ENCODE results near the gene HSPB3.
"Not testable (repeated sequence)": the region's sequence is repeated elsewhere in the genome, so short reads cannot be mapped to it uniquely, and the experiment has no call there.

Gene HSPB3

DNA sequence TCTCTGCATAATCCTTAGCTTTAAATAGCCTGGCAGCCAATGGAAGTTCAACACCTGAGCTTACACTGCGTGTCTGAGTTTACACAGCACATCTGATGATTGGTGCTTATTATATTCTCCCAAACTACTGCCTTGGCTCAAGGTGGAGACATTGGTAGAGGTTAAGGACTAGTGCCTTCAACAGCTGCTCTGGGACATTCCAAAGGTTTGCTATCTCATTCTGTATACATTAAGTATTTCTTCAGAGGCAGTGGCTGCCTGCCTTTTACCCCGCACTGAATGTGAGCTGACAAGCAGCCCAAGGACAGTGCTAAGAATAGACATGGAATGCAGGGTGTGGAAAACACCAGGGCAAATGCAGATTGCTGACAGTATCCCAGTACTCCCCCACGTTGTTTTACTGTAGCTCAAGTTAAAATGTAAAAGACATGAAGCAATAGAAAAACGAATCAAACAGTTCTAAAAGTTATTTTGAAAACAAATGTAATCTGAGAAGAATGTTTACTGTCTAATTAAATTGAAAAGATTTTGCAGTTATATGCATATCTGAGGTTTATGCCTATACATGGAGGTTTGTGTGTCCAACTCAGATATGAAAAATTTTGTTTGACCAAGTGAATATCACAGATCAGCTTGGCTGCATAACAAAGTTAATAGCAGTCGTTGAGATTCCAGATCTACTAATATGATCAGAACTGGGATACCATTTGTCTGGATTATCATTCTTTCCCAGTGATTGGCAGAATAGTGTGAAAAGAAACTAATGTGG is 1.8 kb downstream of the HSPB3 start:
- no peak for DNase-seq

DNA sequence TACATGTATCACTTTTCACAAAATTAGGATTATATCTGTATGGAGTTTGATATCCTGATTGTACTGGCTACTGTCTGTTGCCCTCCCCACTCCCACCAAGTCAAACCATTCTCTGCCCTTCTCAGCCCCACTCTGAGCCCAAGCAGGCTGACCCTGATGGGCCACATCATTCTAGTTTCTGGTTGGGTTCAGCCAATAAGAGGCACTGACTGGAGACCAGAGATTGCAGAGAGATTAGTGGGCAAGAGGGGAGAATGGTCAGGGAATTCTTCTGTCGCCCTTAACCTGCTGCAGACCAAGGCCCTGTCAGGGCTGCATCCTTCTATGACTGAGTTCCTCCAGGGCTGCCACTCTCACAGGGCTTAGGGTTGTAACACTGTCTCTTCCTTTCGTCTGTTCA is 2.7 kb downstream of the HSPB3 start:
- DNase-seq = no peak

DNA sequence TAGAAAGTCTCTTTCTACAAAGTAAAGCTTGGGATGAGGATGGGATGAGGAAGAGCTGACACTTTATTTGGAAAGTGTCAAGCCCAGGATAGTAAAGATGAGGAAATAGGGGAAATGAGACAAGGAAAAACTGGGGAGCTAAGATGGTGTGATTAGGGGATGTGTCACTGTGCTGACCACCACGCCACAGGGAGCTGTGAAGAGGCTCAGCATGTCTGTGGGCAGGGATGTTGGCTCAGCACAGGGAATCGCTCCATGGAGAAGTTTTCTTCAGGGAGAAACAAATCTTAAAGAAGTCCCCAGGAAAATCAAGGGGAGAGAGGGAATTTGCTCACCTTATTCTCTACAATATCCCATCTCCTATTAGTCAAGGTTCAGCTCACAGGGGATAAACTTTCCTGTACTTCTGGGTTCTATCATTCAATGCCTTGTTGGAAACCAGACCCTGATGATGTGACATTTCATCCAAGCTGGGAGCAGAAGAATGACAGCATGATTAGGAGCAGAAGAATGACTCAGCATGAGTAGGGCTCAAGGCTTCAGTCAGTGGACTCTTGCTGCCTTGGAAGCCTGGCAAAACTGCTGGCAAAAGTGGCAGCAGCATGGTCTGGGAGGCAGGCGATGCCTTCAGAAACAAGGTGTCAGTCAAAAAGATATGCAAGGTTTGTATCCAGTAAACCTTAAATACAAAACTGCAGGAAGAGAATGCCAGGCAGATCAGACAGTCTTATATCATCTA is 4.9 kb downstream of the HSPB3 start:
- DNase-seq = no peak

DNA sequence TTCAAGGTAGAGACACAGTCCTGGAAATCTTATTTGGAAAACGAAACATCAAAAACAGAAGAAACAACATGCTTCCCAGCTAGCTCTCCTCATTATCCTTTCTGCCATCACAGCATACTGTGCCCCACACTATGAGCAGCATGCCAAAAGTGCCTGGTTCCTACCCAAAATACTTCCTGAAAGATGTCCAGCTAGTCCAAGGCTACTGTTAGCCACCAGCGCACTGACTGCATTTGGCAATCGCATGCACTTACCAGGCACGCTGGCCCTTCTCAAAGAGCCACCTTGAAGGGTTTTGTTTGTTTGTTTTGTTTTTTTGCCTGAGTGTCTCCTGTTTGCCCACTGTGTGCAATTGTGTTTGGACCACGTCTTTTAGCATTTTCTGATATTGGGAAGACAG is 6.8 kb downstream of the HSPB3 start:
- DNase-seq = no peak

DNA sequence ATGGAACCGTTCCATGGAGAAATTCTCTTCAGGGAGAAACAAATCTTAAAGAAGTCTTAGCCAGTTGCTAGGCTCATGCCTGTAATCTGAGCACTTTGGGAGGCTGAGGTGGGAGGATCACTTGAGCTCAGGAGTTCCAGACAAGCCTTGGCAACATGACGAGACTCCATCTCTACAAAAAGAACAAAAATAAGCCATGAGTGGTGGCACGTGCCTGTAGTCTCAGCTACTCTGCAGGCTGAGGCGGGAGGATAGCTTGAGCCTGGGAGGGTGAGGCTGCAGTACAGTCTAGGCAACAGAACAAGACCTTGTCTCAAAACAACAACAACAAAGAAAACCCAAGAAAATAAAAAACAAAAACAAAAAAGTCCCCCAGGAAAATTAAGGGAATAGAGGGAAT is 8.2 kb downstream of the HSPB3 start:
- no peak for DNase-seq

DNA sequence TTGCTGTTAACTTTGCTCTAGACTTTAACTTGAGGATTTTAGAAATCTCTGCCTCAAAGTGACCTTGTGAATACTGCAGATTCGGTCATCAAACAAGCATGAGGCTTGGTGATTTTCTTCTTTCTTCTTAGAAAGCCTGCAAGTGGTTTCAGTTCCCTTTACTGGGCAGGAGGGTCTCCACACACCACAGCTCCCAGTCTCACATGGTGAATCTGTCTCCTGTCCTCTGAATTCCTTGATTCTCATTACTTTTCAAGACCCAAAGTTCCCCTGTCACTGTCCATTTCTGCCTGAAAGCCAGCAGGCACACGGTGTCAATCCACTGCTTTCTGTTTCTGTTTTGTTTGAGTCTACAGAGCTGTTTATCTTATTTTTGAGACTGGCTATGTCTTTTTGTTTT is 14.1 kb downstream of the HSPB3 start:
- no peak for DNase-seq

DNA sequence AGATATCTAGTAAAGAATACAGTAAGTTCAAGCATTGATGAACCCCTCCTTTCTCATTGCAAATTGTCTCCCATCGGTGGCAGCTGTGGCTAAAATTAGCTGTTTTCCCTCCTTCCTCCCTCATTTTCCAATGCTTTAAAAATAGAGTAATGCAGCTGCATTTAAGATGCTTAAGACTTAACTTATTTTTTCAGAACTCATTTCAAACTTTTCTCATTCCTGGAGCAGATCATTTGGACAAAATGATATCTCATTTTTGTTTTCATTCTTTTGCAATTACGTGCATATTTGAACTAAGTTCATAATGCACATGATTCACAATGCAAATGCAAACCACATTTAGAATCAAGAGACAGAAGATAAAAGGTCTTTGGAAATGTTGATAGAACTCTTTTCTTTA is 14.6 kb downstream of the HSPB3 start:
- DNase-seq = no peak

DNA sequence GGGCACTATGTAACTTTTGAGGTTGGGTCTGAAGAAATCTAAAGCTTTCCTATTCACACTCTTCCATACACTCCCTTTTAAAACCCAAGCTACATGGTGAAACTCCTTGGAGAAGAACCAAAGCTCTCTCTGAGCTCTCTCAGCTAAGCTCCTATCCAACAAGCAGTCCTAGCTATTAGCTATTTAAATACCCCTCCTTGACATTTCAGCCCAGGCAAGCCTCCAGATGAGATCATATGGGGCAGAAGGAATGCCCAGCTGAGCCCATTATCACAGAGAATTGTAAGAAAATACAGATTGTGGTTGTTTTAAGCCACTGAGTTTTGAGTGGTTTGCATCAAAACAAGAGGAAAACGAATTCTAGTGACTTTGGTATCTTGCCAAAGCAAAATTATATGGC is 15.2 kb downstream of the HSPB3 start:
- no peak for DNase-seq

DNA sequence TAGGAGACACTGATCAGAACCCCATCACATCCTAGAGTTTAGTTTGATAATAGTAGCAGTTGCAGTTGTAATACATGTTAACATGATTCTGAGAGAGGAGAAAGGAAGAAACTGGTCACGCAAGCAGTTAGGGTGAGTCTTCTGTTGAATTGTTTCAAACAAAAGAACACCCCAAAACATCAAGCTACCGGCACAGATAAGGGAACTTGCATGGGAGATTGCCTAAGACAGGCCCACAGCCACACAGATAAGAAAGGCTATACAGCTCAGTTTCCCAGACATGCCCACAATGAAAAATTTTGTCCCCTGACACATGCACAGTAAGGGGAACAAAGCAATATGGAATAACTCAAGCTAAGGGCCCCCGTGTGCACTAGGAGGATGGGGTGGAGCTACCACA is 15.9 kb downstream of the HSPB3 start:
- DNase-seq = no peak

DNA sequence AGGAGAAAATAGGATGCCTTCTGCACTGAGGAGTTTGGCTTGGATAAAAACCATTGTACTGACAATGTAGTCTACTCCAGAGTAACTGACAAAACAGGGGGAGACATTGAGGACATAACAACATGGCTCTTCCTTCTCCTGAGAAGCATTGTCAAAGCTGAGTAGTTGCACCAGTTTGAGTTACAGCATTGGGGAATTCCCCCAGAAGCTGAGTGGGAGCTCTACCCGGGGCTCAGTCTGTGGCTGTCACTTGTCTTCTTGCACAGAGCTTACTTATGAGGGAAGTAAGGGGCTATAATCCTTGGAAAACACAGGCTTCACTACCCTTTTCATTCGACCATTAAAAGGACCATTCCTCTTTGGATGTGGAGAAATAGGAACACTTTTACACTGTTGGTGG is 21.2 kb downstream of the HSPB3 start:
- DNase-seq = no peak

DNA sequence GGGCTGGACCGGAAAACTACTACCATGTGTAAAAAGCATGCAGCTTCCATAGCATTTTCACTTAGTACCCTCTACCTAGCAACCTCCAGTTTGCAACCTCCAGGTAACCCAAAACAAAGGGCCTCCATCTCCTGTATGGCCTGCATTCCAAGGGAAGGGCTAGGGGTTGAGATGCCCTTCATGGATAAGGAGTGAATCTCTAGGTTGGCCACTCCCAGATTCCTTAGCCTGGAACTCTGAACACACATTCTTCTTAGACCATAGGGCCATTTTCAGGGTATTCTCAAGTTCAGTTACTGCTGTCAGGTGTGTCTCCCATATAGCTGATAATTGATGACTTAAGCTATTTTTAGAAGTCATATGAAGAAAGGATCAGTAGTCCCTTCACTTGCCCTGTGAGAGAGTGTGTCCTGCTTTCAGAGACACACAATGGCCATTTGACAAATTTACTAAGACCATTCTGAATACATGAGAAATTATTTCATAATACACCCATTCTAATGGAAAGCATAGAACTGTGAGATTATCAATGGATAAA is 22.5 kb downstream of the HSPB3 start:
- no peak for DNase-seq

DNA sequence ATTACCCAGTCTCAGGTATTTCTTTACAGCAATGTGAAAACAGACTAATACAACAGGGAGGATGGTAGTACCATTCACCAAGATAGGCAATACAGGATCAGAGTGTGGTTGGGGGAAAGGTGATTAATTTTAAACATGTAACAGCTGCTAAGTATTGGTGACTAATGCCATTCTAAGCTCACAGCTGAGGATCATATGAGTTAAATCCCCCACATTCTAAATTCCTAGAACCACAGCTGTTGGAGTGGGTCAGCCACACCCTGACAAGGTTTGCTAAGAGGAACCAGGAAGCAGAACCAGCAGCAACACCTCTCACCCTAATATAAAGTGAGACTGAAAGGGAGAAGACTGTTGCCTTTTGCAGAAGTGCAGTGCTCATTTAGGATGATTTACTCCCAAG is 24.8 kb downstream of the HSPB3 start:
- no peak for DNase-seq

DNA sequence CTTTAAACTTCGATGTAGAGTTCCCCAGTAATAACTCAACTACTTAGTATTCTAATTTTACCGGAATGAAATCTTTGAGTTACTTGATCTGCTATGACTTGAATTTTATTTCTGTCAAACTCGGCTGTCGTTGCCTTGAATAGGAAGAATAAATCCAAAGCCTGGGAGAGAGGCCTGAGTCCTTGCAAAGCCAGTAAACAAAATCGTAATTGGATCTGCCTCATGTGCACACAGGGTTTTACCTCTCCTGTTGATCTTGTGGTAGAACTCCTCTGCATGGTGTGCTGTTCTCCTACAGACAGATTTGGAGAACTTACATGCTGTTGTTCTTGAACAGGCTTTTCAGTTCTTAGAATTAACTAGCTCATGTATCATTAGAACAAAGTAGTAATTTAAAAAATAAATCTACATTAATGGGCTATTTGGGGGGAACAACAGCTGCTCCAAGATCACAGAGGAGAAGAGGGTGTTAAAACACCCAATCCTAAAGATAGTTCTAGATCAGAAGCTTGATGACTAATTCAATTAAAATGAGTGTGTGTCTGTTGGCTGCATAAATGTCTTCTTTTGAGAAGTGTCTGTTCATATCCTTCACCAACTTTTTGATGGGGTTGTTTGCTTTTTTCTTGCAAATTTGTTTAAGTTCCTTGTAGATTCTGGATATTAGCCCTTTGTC is 28.9 kb downstream of the HSPB3 start:
- DNase-seq = no peak

DNA sequence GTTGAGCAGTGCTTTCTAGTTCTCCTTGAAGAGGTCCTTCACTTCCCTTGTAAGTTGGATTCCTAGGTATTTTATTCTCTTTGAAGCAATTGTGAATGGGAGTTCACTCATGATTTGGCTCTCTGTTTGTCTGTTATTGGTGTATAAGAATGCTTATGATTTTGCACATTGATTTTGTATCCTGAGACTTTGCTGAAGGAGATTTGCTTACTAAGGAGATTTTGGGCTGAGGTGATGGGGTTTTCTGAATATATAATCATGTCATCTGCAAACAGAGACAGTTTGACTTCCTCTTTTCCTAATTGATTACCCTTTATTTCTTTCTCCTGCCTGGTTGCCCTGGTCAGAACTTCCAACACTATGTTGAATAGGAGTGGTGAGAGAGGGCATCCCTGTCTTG is 30.2 kb downstream of the HSPB3 start:
- not testable (repeated sequence) for DNase-seq

DNA sequence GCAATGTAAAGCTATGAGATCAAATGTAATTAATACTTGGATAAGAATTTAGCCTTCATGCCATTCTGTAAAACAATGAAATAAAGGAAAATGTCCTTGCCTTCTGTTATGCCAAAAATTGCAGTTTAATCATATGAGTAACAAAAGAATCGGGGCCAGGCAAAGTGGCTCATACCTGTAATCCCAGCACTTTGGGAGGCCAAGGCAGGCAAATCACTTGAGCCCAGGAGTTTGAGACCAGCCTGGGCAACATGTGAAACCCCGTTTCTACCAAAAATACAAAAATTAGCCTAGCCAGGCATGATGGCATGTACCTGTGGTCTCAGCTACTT is 34.1 kb downstream of the HSPB3 start:
- DNase-seq = not testable (repeated sequence)

DNA sequence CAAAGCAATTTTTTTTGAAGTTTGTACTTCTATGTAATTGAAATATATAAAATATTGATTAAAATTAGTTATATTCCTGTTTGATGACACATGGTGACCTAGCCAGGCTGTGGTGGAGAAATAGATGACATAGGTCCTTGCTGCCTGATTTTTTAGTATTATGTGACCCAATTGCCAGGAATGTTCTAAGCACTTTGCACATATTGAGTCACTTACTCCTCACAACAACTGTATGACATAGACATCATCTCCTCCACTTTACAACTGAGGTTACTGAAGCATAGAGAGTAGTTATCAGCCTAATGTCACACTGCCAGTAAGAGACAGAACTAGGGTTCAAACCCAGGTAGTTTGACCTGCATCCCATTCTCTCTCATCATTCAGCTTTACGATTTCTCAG is 35.8 kb downstream of the HSPB3 start:
- DNase-seq = no peak

DNA sequence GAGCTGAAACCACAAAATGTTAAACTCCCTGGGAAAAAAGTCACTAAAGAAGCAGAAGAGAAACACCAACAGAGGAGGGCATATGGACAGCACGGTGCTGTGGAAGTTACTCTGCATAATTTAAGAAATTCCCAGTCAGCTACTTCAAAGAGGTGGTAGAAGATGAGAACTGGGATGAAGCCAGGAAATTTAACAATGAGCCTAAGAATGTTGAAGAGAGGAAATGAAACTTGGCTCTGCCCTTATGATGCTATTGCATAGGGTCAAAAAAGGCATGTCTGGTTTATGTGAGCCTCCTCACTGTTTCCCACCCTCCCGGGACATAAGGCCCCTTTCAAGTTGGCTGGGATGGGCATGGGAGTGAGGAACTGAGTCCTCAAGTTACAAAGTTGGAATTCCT is 36.7 kb downstream of the HSPB3 start:
- DNase-seq = no peak

DNA sequence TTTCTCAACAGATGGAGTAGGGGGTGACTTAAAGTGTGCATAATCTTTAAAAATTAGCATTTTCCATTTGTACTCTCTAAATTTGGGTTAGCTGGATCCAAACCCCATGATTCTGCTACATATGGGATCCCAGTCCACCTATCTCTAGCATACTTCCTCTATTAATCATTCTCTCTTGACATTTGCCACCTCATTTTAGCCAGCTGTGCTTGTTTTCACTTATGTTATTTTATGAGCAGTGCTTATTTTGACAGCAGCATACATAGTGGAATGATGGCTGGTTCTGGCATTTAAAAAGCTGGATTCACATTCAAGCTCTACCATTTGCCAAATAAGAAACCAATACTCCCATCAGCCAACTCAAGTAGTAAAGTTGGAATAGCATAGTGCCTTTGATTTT is 39.5 kb downstream of the HSPB3 start:
- DNase-seq = no peak

Measured in NCI-H1930 (cell line).